B cell (primary cell): ENCODE data around the gene EPHB1.

Experiments
- CTCF ChIP-seq: fragments of 200-600 bp; IDR thresholded peaks from one replicate; pipeline ENCODE4 v1.8.0; 2022; ENCODE audit warnings: antibody characterized with exemption, mild to moderate bottlenecking
- EZH2 ChIP-seq: IDR thresholded peaks from 2 replicates; pipeline ENCODE4 v1.6.1; 2012; ENCODE audit warnings: borderline replicate concordance, low read depth, mild to moderate bottlenecking, moderate library complexity, low read length; ENCODE audit not compliant: insufficient read depth, poor library complexity, severe bottlenecking

- TF ChIP-seq CTCF = no peak
- TF ChIP-seq EZH2 = no peak
These were observed 2.8 kb downstream of the EPHB1 start for GRCh38 chr3:134797741-134798451.
